Skeletal muscle satellite cell (primary cell): ENCODE results near the gene PRKN.
"Not testable (repeated sequence)": the region's sequence is repeated elsewhere in the genome, so short reads cannot be mapped to it uniquely, and the experiment has no call there.

Experiments
- H3K27me3 ChIP-seq: 2 replicates; pipeline ENCODE4 v1.7.0; 2013; ENCODE audit warnings: low read length; ENCODE audit not compliant: control insufficient read depth, insufficient read depth
- H3K36me3 ChIP-seq: 2 replicates; pipeline ENCODE4 v1.7.0; 2013; ENCODE audit warnings: mild to moderate bottlenecking, control low read depth, low read length; ENCODE audit not compliant: insufficient read depth
- H3K4me1 ChIP-seq: 2 replicates; pipeline ENCODE4 v1.7.0; 2013; ENCODE audit warnings: low read length; ENCODE audit not compliant: control insufficient read depth, insufficient read depth
- H3K4me2 ChIP-seq: 2 replicates; pipeline ENCODE4 v1.7.0; 2013; ENCODE audit warnings: mild to moderate bottlenecking, low read length
- H3K4me3 ChIP-seq: 2 replicates; pipeline ENCODE4 v1.7.0; 2013; ENCODE audit warnings: low read length
- H3K9ac ChIP-seq: 2 replicates; pipeline ENCODE4 v1.7.0; 2013; ENCODE audit warnings: mild to moderate bottlenecking, low read depth, low read length, moderate library complexity
- H3K9me3 ChIP-seq: replicated peaks from 2 replicates; pipeline ENCODE4 v1.7.0; 2013; ENCODE audit warnings: mild to moderate bottlenecking, control low read depth, low read length

The PRKN gene

DNA sequence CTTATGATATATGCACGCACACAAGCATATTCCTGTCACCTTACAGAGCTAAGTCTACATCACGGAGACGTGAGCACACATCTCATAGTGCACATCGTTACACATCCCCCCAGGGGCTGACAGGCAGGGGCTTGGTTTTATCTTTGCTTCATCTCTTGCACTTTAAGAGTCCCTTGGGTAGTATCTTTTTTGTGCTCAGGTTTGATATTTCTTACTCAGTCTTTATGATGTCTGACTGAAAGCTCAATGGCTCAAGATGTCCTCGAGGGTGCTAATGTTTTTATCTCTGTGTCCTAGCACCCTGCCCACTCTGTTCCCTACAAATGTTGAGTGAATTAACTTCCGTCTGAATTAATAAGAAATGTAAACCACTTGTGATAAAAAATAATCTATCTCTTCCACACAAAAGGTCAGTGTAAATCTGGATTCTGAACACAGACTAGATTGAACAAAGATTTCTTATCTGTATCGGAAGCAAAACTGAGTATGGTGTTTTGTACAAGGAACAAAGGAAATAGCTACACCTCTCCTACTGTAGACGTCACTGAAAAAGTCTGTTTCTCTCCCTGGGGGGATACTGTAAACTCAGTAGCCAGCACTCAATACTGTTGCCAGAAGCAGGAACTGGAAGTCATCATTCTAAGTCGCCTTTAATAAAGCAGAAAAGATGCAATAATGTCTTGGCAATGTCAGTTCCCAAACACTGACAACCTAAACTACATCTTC, 195.1 kb downstream of the PRKN start:
- Histone ChIP-seq H3K4me1 (no peaks in the 10 kb centered on the region), H3K9me3 (no peaks in the 10 kb centered on the region), H3K4me2 (no peak overlapping the region), H3K27me3 (no peaks in the 10 kb centered on the region), H3K9ac (no peak overlapping the region), H3K36me3 (no peaks in the 10 kb centered on the region), H3K4me3 (no peak overlapping the region)

DNA sequence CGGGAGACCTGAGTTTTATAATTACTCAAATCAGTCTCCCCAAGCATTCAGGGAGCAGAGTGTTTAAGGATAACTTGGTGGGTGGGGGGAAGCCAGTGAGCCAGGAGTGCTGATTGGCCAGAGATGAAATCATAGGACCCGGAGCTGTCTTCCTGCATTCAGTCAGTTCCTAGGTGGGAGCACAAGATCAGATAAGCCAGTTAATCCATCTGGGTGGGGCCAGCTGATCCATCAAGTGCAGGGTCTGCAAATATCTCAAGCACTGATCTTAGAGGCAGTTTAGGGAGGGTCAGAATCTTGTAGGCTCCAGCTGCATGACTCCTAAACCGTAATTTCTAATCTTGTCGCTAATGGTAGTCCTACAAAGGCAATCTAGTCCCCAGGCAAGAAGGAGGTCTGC, 196.2 kb downstream of the PRKN start:
- H3K27me3 ChIP-seq, H3K4me3 ChIP-seq, H3K4me1 ChIP-seq, H3K9ac ChIP-seq, H3K36me3 ChIP-seq, H3K9me3 ChIP-seq, H3K4me2 ChIP-seq: not testable (repeated sequence)

DNA sequence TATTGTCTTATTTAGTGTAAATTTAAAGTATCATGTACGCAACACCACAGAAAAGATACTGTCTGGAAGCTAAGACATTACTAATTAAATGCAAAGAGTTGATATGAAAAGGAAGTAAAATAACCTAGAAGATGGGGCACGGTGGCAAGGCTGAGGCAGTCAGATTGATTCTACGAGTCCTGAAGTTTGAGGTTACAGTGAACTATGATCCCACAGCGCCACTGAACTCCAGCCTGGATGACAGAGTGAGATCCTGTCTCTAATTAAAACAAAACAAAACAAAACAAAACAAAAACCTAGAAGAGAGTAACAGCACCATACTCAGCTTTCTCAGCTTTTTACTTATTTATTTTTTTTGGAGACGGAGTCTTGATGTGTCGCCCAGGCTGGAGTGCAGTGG, 199.0 kb downstream of the PRKN start:
- no peaks in the 10 kb centered on the region for H3K9me3 ChIP-seq
- no peaks in the 10 kb centered on the region for H3K4me1 ChIP-seq
- no peak overlapping the region for H3K4me3 ChIP-seq
- no peaks in the 10 kb centered on the region for H3K27me3 ChIP-seq
- no peak overlapping the region for H3K9ac ChIP-seq
- H3K4me2 ChIP-seq, result no peak overlapping the region
- H3K36me3 ChIP-seq, result no peaks in the 10 kb centered on the region

DNA sequence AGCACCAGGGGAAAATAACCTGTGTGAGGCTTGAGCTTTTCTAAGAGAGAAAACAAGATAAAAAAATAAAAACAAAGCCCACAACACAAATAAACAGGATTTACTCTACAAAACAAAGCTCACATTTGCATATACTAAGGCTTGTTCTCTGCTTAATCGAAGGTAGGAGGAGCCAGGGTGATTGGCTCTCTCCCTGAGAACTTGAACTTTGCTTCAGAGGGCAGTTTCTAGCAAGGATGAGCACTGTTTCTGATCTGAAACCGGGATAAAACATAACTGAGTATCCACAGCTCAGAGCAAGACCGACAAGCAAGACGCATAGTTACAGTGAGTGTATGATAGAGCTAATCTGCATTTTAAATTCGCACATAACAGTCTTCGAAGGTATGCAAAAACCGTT, 200.6 kb downstream of the PRKN start:
- Histone ChIP-seq H3K27me3 (no peaks in the 10 kb centered on the region), H3K4me3 (no peak overlapping the region), H3K36me3 (no peaks in the 10 kb centered on the region), H3K4me1 (no peaks in the 10 kb centered on the region), H3K9ac (no peak overlapping the region), H3K4me2 (no peak overlapping the region), H3K9me3 (no peaks in the 10 kb centered on the region)

DNA sequence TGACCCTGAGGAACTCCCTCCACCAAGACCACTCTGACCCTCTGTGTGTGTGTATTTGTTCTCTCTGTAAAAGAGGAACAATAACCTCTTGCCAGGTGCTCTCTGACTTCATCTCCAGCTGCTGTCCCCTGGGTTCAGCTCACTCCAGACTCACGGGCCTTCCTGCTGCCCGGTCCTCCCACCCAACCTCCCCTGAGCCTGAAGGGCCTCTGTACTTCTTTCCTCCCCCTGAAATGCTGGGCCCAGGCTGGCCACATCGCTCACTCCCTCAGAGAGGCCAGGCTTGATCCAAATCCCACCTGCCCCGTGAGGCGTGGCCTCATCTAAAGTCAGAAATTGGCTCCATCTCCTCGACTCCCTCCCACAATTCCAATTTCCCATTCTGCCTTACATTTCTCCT, 202.4 kb downstream of the PRKN start:
- Histone ChIP-seq H3K9ac (no peak overlapping the region), H3K27me3 (no peaks in the 10 kb centered on the region)

DNA sequence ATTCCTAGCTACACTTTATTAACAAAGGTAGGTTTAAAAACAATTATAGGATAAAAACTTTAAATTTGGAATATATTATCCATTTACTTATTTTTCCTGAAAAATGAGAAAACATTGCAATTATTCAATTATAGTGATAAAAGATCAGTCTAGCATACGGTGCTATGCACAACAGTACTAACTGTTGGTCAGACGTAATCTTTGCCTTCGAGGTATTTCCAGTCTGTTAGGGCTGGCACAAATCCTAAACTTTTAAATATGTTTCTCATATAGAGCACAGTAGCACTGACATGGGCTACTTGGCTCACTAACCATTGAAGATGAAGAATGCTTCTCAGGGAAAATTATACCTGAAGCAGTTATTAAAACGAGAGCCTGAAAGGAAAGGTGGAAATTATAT, 214.8 kb downstream of the PRKN start:
- H3K4me3 ChIP-seq, result no peak overlapping the region
- H3K9ac ChIP-seq, result no peak overlapping the region
- no peaks in the 10 kb centered on the region for H3K9me3 ChIP-seq

More for the DNA sequence above, 202.4 kb downstream of the PRKN start:
- no peaks in the 10 kb centered on the region for H3K36me3 ChIP-seq
- no peak overlapping the region for H3K4me2 ChIP-seq
- no peaks in the 10 kb centered on the region for H3K9me3 ChIP-seq
- no peaks in the 10 kb centered on the region for H3K4me1 ChIP-seq
- no peak overlapping the region for H3K4me3 ChIP-seq

DNA sequence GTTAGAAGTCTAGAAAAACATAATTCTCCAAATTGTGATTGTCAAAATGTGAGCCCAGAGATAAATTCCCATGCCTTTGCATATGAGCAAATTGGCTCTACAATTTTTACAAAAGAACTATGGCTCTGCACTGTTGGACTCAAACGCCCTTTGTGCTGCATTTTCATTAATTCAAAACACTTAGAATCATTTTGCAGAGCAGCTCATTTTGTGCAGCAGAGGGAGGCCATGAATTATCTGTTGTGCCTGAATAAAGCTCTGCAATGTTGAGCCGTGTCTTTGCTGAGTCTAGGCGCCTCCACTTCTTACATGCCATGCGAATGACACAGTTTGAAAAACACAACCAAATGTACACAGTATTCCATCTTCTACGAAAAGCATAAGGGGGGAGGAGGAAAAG, 230.2 kb downstream of the PRKN start:
- H3K27me3 ChIP-seq, result no peaks in the 10 kb centered on the region
- H3K9ac ChIP-seq, result no peak overlapping the region
- H3K4me3 ChIP-seq, result no peak overlapping the region
- H3K4me1 ChIP-seq, result no peaks in the 10 kb centered on the region
- H3K9me3 ChIP-seq, result no peaks in the 10 kb centered on the region
- H3K36me3 ChIP-seq, result no peaks in the 10 kb centered on the region
- no peak overlapping the region for H3K4me2 ChIP-seq

More for the DNA sequence above, 214.8 kb downstream of the PRKN start:
- no peaks in the 10 kb centered on the region for H3K4me1 ChIP-seq
- H3K36me3 ChIP-seq, result no peaks in the 10 kb centered on the region
- H3K4me2 ChIP-seq, result no peak overlapping the region
- H3K27me3 ChIP-seq, result no peaks in the 10 kb centered on the region

DNA sequence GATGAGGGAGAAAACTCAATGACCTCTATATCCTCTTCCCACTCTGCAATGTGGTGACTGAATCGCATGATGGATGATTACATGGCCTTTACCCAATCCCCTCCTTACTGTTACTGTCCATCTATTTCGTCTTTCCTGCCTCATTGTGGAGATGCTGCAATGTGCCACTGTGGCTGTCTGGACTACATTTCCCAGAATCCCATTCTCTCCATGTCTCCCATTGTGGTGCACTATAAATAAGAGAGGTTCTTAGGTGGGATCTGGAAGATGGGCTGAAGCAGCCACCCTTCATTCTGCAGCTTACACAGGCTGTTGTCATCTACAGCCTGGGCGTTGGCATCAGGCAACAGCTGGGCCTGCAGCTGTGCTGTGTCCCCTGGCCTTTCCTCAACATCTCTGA, 233.6 kb downstream of the PRKN start:
- Histone ChIP-seq H3K4me2 (no peak overlapping the region), H3K27me3 (no peaks in the 10 kb centered on the region), H3K9me3 (no peaks in the 10 kb centered on the region), H3K36me3 (no peaks in the 10 kb centered on the region), H3K9ac (no peak overlapping the region), H3K4me1 (no peaks in the 10 kb centered on the region), H3K4me3 (no peak overlapping the region)

DNA sequence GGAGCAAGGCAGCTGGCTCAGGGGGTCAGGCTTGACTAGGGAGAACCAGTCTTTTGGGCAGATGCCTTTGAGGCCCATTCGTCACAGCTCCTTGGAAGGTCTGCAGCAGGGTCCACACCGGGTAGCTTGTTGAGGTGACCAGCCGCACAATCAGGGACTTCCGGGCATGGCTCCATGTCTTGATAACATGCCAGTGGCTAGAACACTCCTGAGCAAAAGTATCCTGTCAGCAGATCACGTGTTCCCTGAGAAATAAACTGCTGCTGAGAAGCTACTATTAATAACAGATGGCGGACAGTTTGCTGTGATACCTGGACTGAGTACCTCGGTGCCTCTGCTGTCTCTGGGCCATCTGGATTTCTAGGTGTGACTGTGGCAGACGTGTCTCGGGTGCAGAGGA, 235.9 kb downstream of the PRKN start:
- no peak overlapping the region for H3K9ac ChIP-seq
- H3K27me3 ChIP-seq, result no peaks in the 10 kb centered on the region
- H3K36me3 ChIP-seq, result no peaks in the 10 kb centered on the region
- H3K9me3 ChIP-seq, result no peaks in the 10 kb centered on the region
- H3K4me3 ChIP-seq, result no peak overlapping the region
- H3K4me2 ChIP-seq, result no peak overlapping the region
- H3K4me1 ChIP-seq, result no peaks in the 10 kb centered on the region

DNA sequence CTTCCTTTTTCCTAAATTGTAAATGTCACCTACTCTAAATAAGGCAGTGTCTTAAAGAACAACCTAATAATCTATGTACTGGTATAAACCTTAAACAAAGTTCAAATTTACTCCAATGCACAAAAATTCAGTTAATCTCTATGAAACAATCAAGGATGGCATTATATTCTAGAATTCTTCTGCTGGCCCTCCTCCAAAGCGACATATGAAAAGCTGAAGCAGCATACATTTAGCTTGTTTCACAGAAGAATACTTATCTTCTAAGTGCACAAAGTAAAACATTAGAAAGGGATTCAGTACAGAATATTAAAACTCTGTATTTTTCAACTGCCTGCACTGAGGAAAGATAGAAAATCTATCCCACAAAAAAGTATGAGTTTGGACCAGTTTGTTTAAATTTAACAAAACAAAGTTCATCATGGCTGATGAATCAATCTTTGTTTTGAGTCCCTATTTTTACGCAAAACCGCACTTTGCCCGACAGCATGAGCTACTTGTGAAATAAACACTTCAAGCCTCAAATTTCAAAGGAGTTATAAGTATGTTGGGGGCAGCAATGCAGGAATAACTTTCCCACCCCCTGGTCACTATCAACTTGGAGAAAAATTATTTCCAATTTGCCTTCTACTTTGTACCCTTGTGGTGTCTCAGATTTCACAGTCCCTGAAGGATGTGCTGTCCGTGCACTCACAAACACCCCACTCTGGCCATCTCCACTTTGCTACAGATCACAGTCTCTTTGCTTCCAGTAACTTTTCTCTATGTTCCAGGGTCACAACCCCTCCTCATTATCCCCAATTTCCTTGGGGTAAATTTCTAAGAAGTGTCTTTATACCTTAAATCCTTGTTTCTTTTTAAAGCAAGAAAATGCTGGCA, 238.2 kb downstream of the PRKN start:
- Histone ChIP-seq H3K4me3 (no peak overlapping the region), H3K27me3 (no peaks in the 10 kb centered on the region), H3K36me3 (no peaks in the 10 kb centered on the region), H3K4me1 (no peaks in the 10 kb centered on the region), H3K9me3 (no peaks in the 10 kb centered on the region), H3K4me2 (no peak overlapping the region), H3K9ac (no peak overlapping the region)

DNA sequence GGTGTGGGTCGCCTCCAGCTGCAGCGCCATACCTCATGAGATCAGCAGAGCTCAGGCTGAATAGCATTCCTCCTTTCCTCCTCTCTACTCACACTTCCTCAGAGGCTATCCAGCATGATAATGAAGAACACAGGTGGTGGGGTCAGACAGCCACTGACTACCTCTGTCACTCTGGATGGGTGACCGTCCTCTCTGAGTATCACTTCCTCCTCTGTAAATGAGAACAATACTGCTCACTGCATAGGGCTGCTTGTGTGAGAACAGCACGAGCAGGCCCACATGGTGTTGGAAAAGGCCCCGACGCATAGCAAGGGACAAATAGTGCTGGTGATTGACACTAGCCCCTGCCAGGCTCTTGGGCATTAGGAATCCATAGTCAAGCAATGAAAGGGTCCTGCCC, 239.1 kb downstream of the PRKN start:
- Histone ChIP-seq H3K4me2 (no peak overlapping the region), H3K36me3 (no peaks in the 10 kb centered on the region), H3K27me3 (no peaks in the 10 kb centered on the region), H3K9me3 (no peaks in the 10 kb centered on the region), H3K4me1 (no peaks in the 10 kb centered on the region), H3K4me3 (no peak overlapping the region), H3K9ac (no peak overlapping the region)

DNA sequence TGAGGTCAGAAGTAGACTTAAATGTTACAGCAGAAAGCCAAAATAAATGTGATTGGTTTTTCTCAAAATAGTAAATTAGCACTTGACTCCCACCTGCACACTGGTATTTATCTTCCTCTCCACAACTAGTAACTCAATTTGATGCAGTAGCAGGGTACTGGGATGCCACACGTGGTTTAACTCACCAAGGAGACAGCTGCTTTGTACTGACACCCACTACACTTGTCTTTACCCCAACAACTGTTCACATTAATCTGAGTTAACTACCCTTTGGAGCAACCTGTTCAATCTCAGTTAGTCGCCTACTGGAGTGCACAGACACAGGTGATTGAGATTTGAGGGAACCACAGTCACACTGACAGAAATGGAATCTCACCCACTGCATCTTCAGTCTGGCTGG, 242.1 kb downstream of the PRKN start:
- Histone ChIP-seq H3K27me3 (no peaks in the 10 kb centered on the region), H3K36me3 (no peaks in the 10 kb centered on the region), H3K4me3 (no peak overlapping the region)

More for the DNA sequence above, 242.1 kb downstream of the PRKN start:
- Histone ChIP-seq H3K9ac (no peak overlapping the region), H3K4me2 (no peak overlapping the region), H3K9me3 (no peaks in the 10 kb centered on the region), H3K4me1 (no peaks in the 10 kb centered on the region)
